Measurements from ENCODE around the gene FOXJ1.

FOXJ1 gene

GRCh38 chr17:76088868-76089576 lies 52.0 kb downstream of the FOXJ1 start:
- no peak for FAIRE-seq
- no peak for DNase-seq (ENCODE audit: insufficient read length, low spot score)
- TF ChIP-seq SPI1 (IDR thresholded peaks at IDR 0.05; ENCODE audit: low read depth, low read length) (no peak), POLR2A (IDR thresholded peaks at IDR 0.05; ENCODE audit: low read depth, low read length) (no peak), POLR2AphosphoS5 (IDR thresholded peaks at IDR 0.05; ENCODE audit: low read depth, low read length) (no peak), PAX5 (IDR thresholded peaks at IDR 0.05; ENCODE audit: insufficient read depth, low read length, severe bottlenecking) (no peak), TAF1 (IDR thresholded peaks at IDR 0.05; ENCODE audit: low read depth, low read length) (no peak), POU2F2 (IDR thresholded peaks at IDR 0.05; ENCODE audit: low read depth, low read length) (no peak)

GRCh38 chr17:76088041-76088867 lies 52.8 kb downstream of the FOXJ1 start:
- DNase-seq (ENCODE audit: insufficient read length, low spot score) (peak; percentile 22), FAIRE-seq (no peak)
- TF ChIP-seq PAX5 (IDR thresholded peaks at IDR 0.05; ENCODE audit: insufficient read depth, low read length, severe bottlenecking) = no peak
- TF ChIP-seq SPI1 (IDR thresholded peaks at IDR 0.05; ENCODE audit: low read depth, low read length) = no peak
- no peak for TF ChIP-seq POU2F2 (IDR thresholded peaks at IDR 0.05; ENCODE audit: low read depth, low read length)
- TF ChIP-seq POLR2AphosphoS5 (IDR thresholded peaks at IDR 0.05; ENCODE audit: low read depth, low read length) = no peak
- TF ChIP-seq POLR2A (IDR thresholded peaks at IDR 0.05; ENCODE audit: low read depth, low read length) = no peak
- no peak for TF ChIP-seq TAF1 (IDR thresholded peaks at IDR 0.05; ENCODE audit: low read depth, low read length)

GRCh38 chr17:76087531-76087930 lies 53.5 kb downstream of the FOXJ1 start:
- no peak for TF ChIP-seq POU2F2 (IDR thresholded peaks at IDR 0.05; ENCODE audit: low read depth, low read length)
- TF ChIP-seq POLR2A (IDR thresholded peaks at IDR 0.05; ENCODE audit: low read depth, low read length) = no peak
- no peak for TF ChIP-seq PAX5 (IDR thresholded peaks at IDR 0.05; ENCODE audit: insufficient read depth, low read length, severe bottlenecking)
- no peak for TF ChIP-seq SPI1 (IDR thresholded peaks at IDR 0.05; ENCODE audit: low read depth, low read length)
- TF ChIP-seq POLR2AphosphoS5 (IDR thresholded peaks at IDR 0.05; ENCODE audit: low read depth, low read length) = no peak
- no peak for TF ChIP-seq TAF1 (IDR thresholded peaks at IDR 0.05; ENCODE audit: low read depth, low read length)
- no peak for DNase-seq (ENCODE audit: insufficient read length, low spot score)
- FAIRE-seq = no peak

GRCh38 chr17:76086384-76086783 lies 54.7 kb downstream of the FOXJ1 start:
- DNase-seq (ENCODE audit: insufficient read length, low spot score) (no peak), FAIRE-seq (no peak)
- no peak for TF ChIP-seq PAX5 (IDR thresholded peaks at IDR 0.05; ENCODE audit: insufficient read depth, low read length, severe bottlenecking)
- TF ChIP-seq TAF1 (IDR thresholded peaks at IDR 0.05; ENCODE audit: low read depth, low read length) = no peak
- no peak for TF ChIP-seq POLR2A (IDR thresholded peaks at IDR 0.05; ENCODE audit: low read depth, low read length)
- TF ChIP-seq POU2F2 (IDR thresholded peaks at IDR 0.05; ENCODE audit: low read depth, low read length) = no peak
- TF ChIP-seq SPI1 (IDR thresholded peaks at IDR 0.05; ENCODE audit: low read depth, low read length) = no peak
- TF ChIP-seq POLR2AphosphoS5 (IDR thresholded peaks at IDR 0.05; ENCODE audit: low read depth, low read length) = no peak
